H1 (cell line): ENCODE measurements around the gene SNX24. TPM values are rescaled to one million over a fixed set of nuclear protein-coding genes. Genes with fewer than 3 reads are reported as not detected.

Experiments used
- CTCF ChIA-PET: fragments of 300-600 bp; sonication (Branson Sonifier 250); formaldehyde crosslinking; loops from one replicate; lab custom pipeline; 2021; ENCODE audit not compliant: partially characterized antibody; lab: Charles Lee
- POLR2A ChIA-PET: fragments of 300-600 bp; sonication (Branson Sonifier 250); formaldehyde crosslinking; loops from one replicate; lab custom pipeline; 2021; ENCODE audit warnings: inconsistent platforms; ENCODE audit not compliant: partially characterized antibody; lab: Charles Lee
- DNase-seq, 2 experiments: peaks; one replicate each; pipeline versions ENCODE4 v3.0.0 to v3.0.0-alpha.2; 2010 to 2022; ENCODE audit warnings: low spot score in 2 of 2, low read depth in 1 of 2, mixed read lengths in 1 of 2
- FAIRE-seq: peaks from 2 replicates; lab custom pipeline; 2011; peaks lifted over from hg19 to GRCh38; lab: Jason Lieb, UNC
- H2AFZ ChIP-seq: 2 replicates; pipeline ENCODE4 v1.8.1; 2012; ENCODE audit warnings: low read length, inconsistent platforms
- H2AK5ac ChIP-seq: 2 replicates; pipeline ENCODE4 v1.6.1; 2013; ENCODE audit warnings: low read depth, low read length
- H2BK120ac ChIP-seq: replicated peaks from 2 replicates; pipeline ENCODE3; 2013; ENCODE audit warnings: low read depth, low read length, inconsistent platforms
- H2BK12ac ChIP-seq: 2 replicates; pipeline ENCODE4 v1.6.1; 2013; ENCODE audit warnings: low read depth, low read length
- H2BK15ac ChIP-seq: 2 replicates; pipeline ENCODE4 v1.6.1; 2013; ENCODE audit warnings: low read length
- H2BK20ac ChIP-seq: 2 replicates; pipeline ENCODE4 v1.6.1; 2013; ENCODE audit warnings: low read length
- H2BK5ac ChIP-seq: 2 replicates; pipeline ENCODE4 v1.6.1; 2013; ENCODE audit warnings: low read depth, low read length
- H3K14ac ChIP-seq: 2 replicates; pipeline ENCODE4 v1.6.1; 2013; ENCODE audit warnings: inconsistent platforms; ENCODE audit not compliant: insufficient read length
- H3K18ac ChIP-seq: 2 replicates; pipeline ENCODE4 v1.6.1; 2013; ENCODE audit warnings: low read length; ENCODE audit errors: extremely low read depth
- H3K23ac ChIP-seq: 2 replicates; pipeline ENCODE4 v1.6.1; 2013; ENCODE audit warnings: inconsistent platforms; ENCODE audit not compliant: insufficient read length
- H3K23me2 ChIP-seq: 2 replicates; pipeline ENCODE4 v1.6.1; 2013; ENCODE audit warnings: low read depth, low read length
- H3K27ac ChIP-seq: 2 replicates; pipeline ENCODE4 v1.6.1; 2011; ENCODE audit warnings: low read depth, low read length, inconsistent platforms
- H3K27me3 ChIP-seq, 4 experiments: replicated peaks in 1 of 4; 1 replicate in 1 of 4; 2 replicates in 3 of 4; pipeline versions ENCODE4 v1.6.1 to v1.8.1; 2011 to 2013; ENCODE audit warnings: low read length in 3 of 4, mild to moderate bottlenecking in 3 of 4, inconsistent platforms in 2 of 4, mixed read lengths in 2 of 4, moderate library complexity in 1 of 4; ENCODE audit not compliant: control insufficient read depth in 3 of 4, insufficient read depth in 3 of 4; ENCODE audit errors: extremely low read depth in 1 of 4
- H3K36me3 ChIP-seq, 4 experiments: 2 replicates each; pipeline versions ENCODE4 v1.6.1 to v1.8.1; 2011 to 2013; ENCODE audit warnings: mild to moderate bottlenecking in 4 of 4, low read length in 3 of 4, moderate library complexity in 2 of 4, control low read depth in 1 of 4, inconsistent platforms in 1 of 4; ENCODE audit not compliant: insufficient read depth in 4 of 4, control insufficient read depth in 2 of 4
- H3K4ac ChIP-seq: replicated peaks from 2 replicates; pipeline ENCODE3; 2013; ENCODE audit warnings: low read length, low read depth, mixed read lengths, inconsistent platforms; ENCODE audit not compliant: insufficient read length
- H3K4me1 ChIP-seq, 4 experiments: replicated peaks in 1 of 4; 1 replicate in 1 of 4; 2 replicates in 3 of 4; pipeline versions ENCODE4 v1.6.1 to v1.8.1; 2011 to 2013; ENCODE audit warnings: low read length in 3 of 4, inconsistent platforms in 2 of 4, mixed read lengths in 1 of 4; ENCODE audit not compliant: insufficient read depth in 4 of 4, control insufficient read depth in 3 of 4
- H3K4me2 ChIP-seq, 2 experiments: 2 replicates each; pipeline versions ENCODE4 v1.6.1 to v1.8.1; 2011 to 2013; ENCODE audit warnings: low read depth in 2 of 2, low read length in 2 of 2, control low read depth in 1 of 2, inconsistent platforms in 1 of 2, mild to moderate bottlenecking in 1 of 2; ENCODE audit not compliant: insufficient read depth in 1 of 2
- H3K4me3 ChIP-seq, 4 experiments: fragments of 200-600, 300-600 bp in 1 of 4; sonication (generic), shearing (Covaris generic), sonication (Bioruptor Twin) in 1 of 4; 2 replicates each; pipeline versions ENCODE4 v1.5.1 to v1.8.1; 2011 to 2016; ENCODE audit warnings: low read length in 4 of 4, low read depth in 3 of 4, control low read depth in 2 of 4, inconsistent platforms in 2 of 4, mild to moderate bottlenecking in 2 of 4, mixed read lengths in 1 of 4, moderate library complexity in 1 of 4; ENCODE audit not compliant: insufficient read depth in 2 of 4; ENCODE audit errors: extremely low read depth in 1 of 4
- H3K56ac ChIP-seq: replicated peaks from 2 replicates; pipeline ENCODE3; 2013; ENCODE audit warnings: low read depth, mild to moderate bottlenecking, mixed read lengths, low read length, inconsistent platforms; ENCODE audit not compliant: insufficient read length
- H3K79me1 ChIP-seq: 2 replicates; pipeline ENCODE4 v1.6.1; 2013; ENCODE audit warnings: low read depth, low read length, control low read depth
- H3K79me2 ChIP-seq, 2 experiments: 2 replicates each; pipeline versions ENCODE4 v1.6.1 to v1.8.1; 2012 to 2013; ENCODE audit warnings: low read length in 2 of 2, mild to moderate bottlenecking in 2 of 2, inconsistent platforms in 1 of 2; ENCODE audit not compliant: insufficient read depth in 2 of 2, control insufficient read depth in 1 of 2
- H3K9ac ChIP-seq, 4 experiments: replicated peaks in 1 of 4; 1 replicate in 1 of 4; 2 replicates in 3 of 4; pipeline versions ENCODE4 v1.6.1 to v1.8.1; 2011 to 2013; ENCODE audit warnings: low read depth in 3 of 4, low read length in 3 of 4, control low read depth in 2 of 4, mild to moderate bottlenecking in 2 of 4, moderate library complexity in 2 of 4, inconsistent platforms in 1 of 4; ENCODE audit errors: extremely low read depth in 1 of 4
- H3K9me3 ChIP-seq, 2 experiments: 2 replicates each; pipeline versions ENCODE4 v1.6.1 to v1.8.1; 2012 to 2013; ENCODE audit warnings: mild to moderate bottlenecking in 2 of 2, moderate library complexity in 2 of 2, control low read depth in 1 of 2, inconsistent platforms in 1 of 2, low read depth in 1 of 2, low read length in 1 of 2, mixed read lengths in 1 of 2; ENCODE audit not compliant: insufficient read depth in 2 of 2
- H4K20me1 ChIP-seq, 2 experiments: replicated peaks in 1 of 2; 2 replicates each; pipeline versions ENCODE3 to v1.8.1; 2011 to 2013; ENCODE audit warnings: inconsistent platforms in 2 of 2, low read length in 2 of 2, mild to moderate bottlenecking in 1 of 2; ENCODE audit not compliant: insufficient read depth in 2 of 2, control insufficient read depth in 1 of 2
- H4K5ac ChIP-seq: 2 replicates; pipeline ENCODE4 v1.6.1; 2013; ENCODE audit warnings: low read length, low read depth, mixed read lengths, inconsistent platforms; ENCODE audit not compliant: insufficient read length
- H4K8ac ChIP-seq: 2 replicates; pipeline ENCODE4 v1.8.0; 2013; ENCODE audit warnings: mild to moderate bottlenecking, moderate library complexity, low read length, inconsistent platforms; ENCODE audit not compliant: insufficient read depth; ENCODE audit errors: extremely low read depth
- H4K91ac ChIP-seq: replicated peaks from 2 replicates; pipeline ENCODE3; 2013; ENCODE audit warnings: low read length, mixed read lengths, inconsistent platforms; ENCODE audit not compliant: insufficient read length
- ATF2 ChIP-seq: IDR thresholded peaks from 2 replicates; pipeline ENCODE4 v1.6.1; 2012; ENCODE audit warnings: low read length, inconsistent platforms
- CREB1 ChIP-seq: IDR thresholded peaks from 2 replicates; pipeline ENCODE4 v1.6.1; 2012; ENCODE audit warnings: inconsistent platforms
- CTBP2 ChIP-seq: IDR thresholded peaks from 2 replicates; pipeline ENCODE4 v1.7.0; 2011; ENCODE audit warnings: borderline replicate concordance, mild to moderate bottlenecking, moderate library complexity, mixed read lengths, low read length; ENCODE audit not compliant: insufficient read depth, insufficient read length
- FOSL1 ChIP-seq: IDR thresholded peaks from 2 replicates; pipeline ENCODE4 v1.6.1; 2011; ENCODE audit warnings: mild to moderate bottlenecking, low read depth, low read length, moderate library complexity; ENCODE audit not compliant: insufficient read depth
- HDAC6 ChIP-seq: IDR thresholded peaks from one replicate; pipeline ENCODE4 v1.7.1; 2012; ENCODE audit warnings: low read depth, mild to moderate bottlenecking, inconsistent platforms, low read length, moderate library complexity
- JUND ChIP-seq: IDR thresholded peaks from 2 replicates; pipeline ENCODE4 v1.6.1; 2011; ENCODE audit warnings: mild to moderate bottlenecking, improper control_type of control experiment, low read length
- NRF1 ChIP-seq: IDR thresholded peaks from 2 replicates; pipeline ENCODE4 v1.6.1; 2011; ENCODE audit warnings: mild to moderate bottlenecking, low read depth, low read length, improper control_type of control experiment
- RBBP5 ChIP-seq: IDR thresholded peaks from 2 replicates; pipeline ENCODE4 v1.7.1; 2012; ENCODE audit warnings: low read depth, mild to moderate bottlenecking, inconsistent platforms, low read length, moderate library complexity, borderline replicate concordance
- RXRA ChIP-seq: IDR thresholded peaks from 2 replicates; pipeline ENCODE4 v1.6.1; 2011; ENCODE audit warnings: low read depth, mild to moderate bottlenecking, low read length, moderate library complexity; ENCODE audit not compliant: insufficient read depth
- SIX5 ChIP-seq: IDR thresholded peaks from 2 replicates; pipeline ENCODE4 v1.6.1; 2011; ENCODE audit warnings: mild to moderate bottlenecking, low read depth, low read length
- USF2 ChIP-seq: IDR thresholded peaks from 2 replicates; pipeline ENCODE4 v1.6.1; 2011; ENCODE audit warnings: low read length, improper control_type of control experiment
- YY1 ChIP-seq: IDR thresholded peaks from 2 replicates; pipeline ENCODE4 v1.6.1; 2011; ENCODE audit warnings: low read depth, mild to moderate bottlenecking, low read length
- WGBS, 2 experiments: shearing (Covaris generic) in 1 of 2; methylation state at CpG; one replicate each; pipeline versions ENCODE4 v1.1.6 to v1.1.7; 2013 to 2015; ENCODE audit warnings: low lambda C conversion rate in 2 of 2, mixed read lengths in 2 of 2, inconsistent platforms in 1 of 2, low coverage in 1 of 2, missing lambda C conversion rate in 1 of 2; ENCODE audit not compliant: insufficient replicate concordance in 2 of 2, insufficient coverage in 1 of 2, insufficient read length in 1 of 2; ENCODE audit errors: extremely low coverage in 1 of 2, missing lambda C conversion rate in 1 of 2; 5-methylcytosine and 5-hydroxymethylcytosine counted together
- polyA plus RNA-seq, 7 experiments: library from polyadenylated mRNA; depleted of rRNA in 3 of 7; stranded (reverse) in 5 of 7; unstranded in 2 of 7; fragments of >200 nt in 5 of 7; fragments of 200-250 nt in 2 of 7; gene quantifications; 1 replicate in 5 of 7; 2 replicates in 1 of 7; 4 replicates in 1 of 7; pipeline versions ENCODE4 v1.2.1 to v1.2.3, GENCODE V29; 2011 to 2013; ENCODE audit warnings: missing spikeins in 2 of 7, mixed read lengths in 2 of 7
- total RNA-seq: library from RNA; stranded (reverse); fragmentation: NEBNext Ultra II Directional; extraction: Animal tissue kit (Norgen Biotek cat#: 25700); gene quantifications from 2 replicates; pipeline ENCODE4 v1.2.1, GENCODE V29; 2021

SNX24 gene
- total and polyA plus RNA-seq, 2 of the 8 experiments (the other 6 are each of a cell fraction or from before 2014, with no cell fraction given) = 7.3 to 14.3 TPM

- H3K4ac ChIP-seq = no peak overlapping the region
- H2BK12ac ChIP-seq = no peak overlapping the region
- H2BK15ac ChIP-seq = no peak overlapping the region
- H4K5ac ChIP-seq = no peak overlapping the region
- no peak overlapping the region for H4K91ac ChIP-seq
- H3K27me3 ChIP-seq = no peaks in the 10 kb centered on the region
- no peaks in the 10 kb centered on the region for H3K36me3 ChIP-seq
- no peaks in the 10 kb centered on the region for H3K23me2 ChIP-seq
- DNase-seq (no peak), FAIRE-seq (no peak)
- no peaks in the 10 kb centered on the region for H3K79me1 ChIP-seq
- no peak overlapping the region for H3K9ac ChIP-seq
- H2BK5ac ChIP-seq = no peak overlapping the region
- peaks cover 0 to 7% (median 3%) of the 10 kb centered on the region in 4 experiments; a peak in 1 of 7 replicates for H3K4me1 ChIP-seq
- no peak overlapping the region for H2BK120ac ChIP-seq
- no peak overlapping the region for H3K23ac ChIP-seq
- H3K9me3 ChIP-seq = no peaks in the 10 kb centered on the region
- no peak overlapping the region for H2AFZ ChIP-seq
- no peak overlapping the region for H3K4me3 ChIP-seq
- no peak overlapping the region for H3K4me2 ChIP-seq
- no peak overlapping the region for H4K8ac ChIP-seq
- H3K79me2 ChIP-seq = no peaks in the 10 kb centered on the region
- no peak overlapping the region for H3K27ac ChIP-seq
- 86% methylated on average over 1 of the region's 1 CpG; no CpG with 5 or more reads in 1 of the 2 experiments for WGBS, 2 experiments
- H4K20me1 ChIP-seq = no peaks in the 10 kb centered on the region
- H3K56ac ChIP-seq = no peak overlapping the region
- no peak overlapping the region for H3K18ac ChIP-seq
- no peak overlapping the region for H2AK5ac ChIP-seq
- no peak overlapping the region for H3K14ac ChIP-seq
- ChIA-PET POLR2A (interaction anchor here (1.7 kb wide), 1 partner anchor 9 kb away, joined by 3 read pairs; no protein-coding TSS in a partner anchor), CTCF (interaction anchor here (1.2 kb wide), 1 partner anchor 16 kb away, joined by 3 read pairs; no protein-coding TSS in a partner anchor)
- no peak overlapping the region for H2BK20ac ChIP-seq
- TF ChIP-seq USF2 = no peak
- TF ChIP-seq JUND = no peak
- TF ChIP-seq CREB1 = no peak
- TF ChIP-seq SIX5 = no peak
- TF ChIP-seq HDAC6 = no peak
- TF ChIP-seq RBBP5 = no peak
- TF ChIP-seq RXRA = no peak
- no peak for TF ChIP-seq YY1
- no peak for TF ChIP-seq FOSL1
- no peak for TF ChIP-seq NRF1
- no peak for TF ChIP-seq ATF2
- TF ChIP-seq CTBP2 = no peak
These were observed 98.6 kb downstream of the SNX24 start for GRCh38 chr5:122944051-122944450.
